GM19238 (cell line): ENCODE measurements around the gene PGAP1.
"Not testable (repeated sequence)": the region's sequence is repeated elsewhere in the genome, so short reads cannot be mapped to it uniquely, and the experiment has no call there.

Source experiments
- DNase-seq: peaks from one replicate; pipeline ENCODE4 v3.0.0; 2011; ENCODE audit warnings: low spot score; ENCODE audit not compliant: insufficient read length

The PGAP1 gene

GRCh38 chr2:196949116-196949515, 22.6 kb upstream of the PGAP1 start:
- no peak for DNase-seq

- DNase-seq = peak; percentile 32
Observed at GRCh38 chr2:196944570-196944969, 18.1 kb upstream of the PGAP1 start.

- DNase-seq = no peak
Observed at GRCh38 chr2:196941398-196942078, 15.0 kb upstream of the PGAP1 start.

GRCh38 chr2:196939371-196939770, 12.9 kb upstream of the PGAP1 start:
- DNase-seq = no peak

- DNase-seq = no peak
Observed at GRCh38 chr2:196935432-196935831, 8.9 kb upstream of the PGAP1 start.

GRCh38 chr2:196934672-196935071, 8.2 kb upstream of the PGAP1 start:
- no peak for DNase-seq

- no peak for DNase-seq
Observed at GRCh38 chr2:196931555-196931954, 5.0 kb upstream of the PGAP1 start.

GRCh38 chr2:196927376-196928225, 1.1 kb upstream of the PGAP1 start:
- no peak for DNase-seq

GRCh38 chr2:196925768-196926561, 542 bp downstream of the PGAP1 start:
- peak; percentile 10 for DNase-seq

- DNase-seq = no peak
Observed at GRCh38 chr2:196925051-196925767, 1.3 kb downstream of the PGAP1 start.

GRCh38 chr2:196924051-196924450, 2.5 kb downstream of the PGAP1 start:
- no peak for DNase-seq

- no peak for DNase-seq
Observed at GRCh38 chr2:196918927-196919326, 7.6 kb downstream of the PGAP1 start.

GRCh38 chr2:196917802-196918201, 8.7 kb downstream of the PGAP1 start:
- DNase-seq = no peak

GRCh38 chr2:196915507-196916189, 10.9 kb downstream of the PGAP1 start:
- no peak for DNase-seq

GRCh38 chr2:196914867-196915460, 11.5 kb downstream of the PGAP1 start:
- DNase-seq = no peak

- DNase-seq = no peak
Observed at GRCh38 chr2:196913691-196914090, 12.8 kb downstream of the PGAP1 start.

- DNase-seq = not testable (repeated sequence)
Observed at GRCh38 chr2:196905365-196905764, 21.1 kb downstream of the PGAP1 start.

GRCh38 chr2:196902828-196903227, 23.7 kb downstream of the PGAP1 start:
- DNase-seq = no peak

- DNase-seq = no peak
Observed at GRCh38 chr2:196900843-196901242, 25.7 kb downstream of the PGAP1 start.

- DNase-seq = no peak
Observed at GRCh38 chr2:196899976-196900375, 26.5 kb downstream of the PGAP1 start.
